ENCODE data around the gene ZNF224. TPM values are rescaled to one million over a fixed set of nuclear protein-coding genes. Genes with fewer than 3 reads are reported as not detected.

The ZNF224 gene
- total RNA-seq, 1 donor from 2014 or later: 40.6 TPM

DNA sequence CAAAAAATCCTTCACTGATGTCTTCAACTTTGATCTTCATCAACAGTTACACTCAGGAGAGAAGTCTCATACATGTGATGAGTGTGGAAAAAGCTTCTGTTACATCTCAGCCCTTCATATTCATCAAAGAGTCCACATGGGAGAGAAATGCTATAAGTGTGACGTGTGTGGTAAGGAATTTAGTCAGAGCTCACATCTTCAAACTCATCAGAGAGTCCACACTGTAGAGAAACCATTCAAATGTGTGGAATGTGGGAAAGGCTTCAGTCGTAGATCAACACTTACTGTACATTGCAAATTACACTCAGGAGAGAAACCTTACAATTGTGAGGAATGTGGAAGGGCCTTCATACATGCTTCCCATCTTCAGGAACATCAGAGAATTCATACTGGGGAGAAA, 62.3 kb downstream of the ZNF224 start:
- Mint-ChIP-seq H3K27ac (no peak overlapping the region), H3K9me3 (ENCODE audit: low read depth) (peaks cover 31% of the 10 kb centered on the region), H3K4me1 (ENCODE audit: low read depth) (no peaks in the 10 kb centered on the region), H3K4me3 (ENCODE audit: low read depth) (no peak overlapping the region), H3K27me3 (no peaks in the 10 kb centered on the region), H3K36me3 (ENCODE audit: insufficient read depth) (peaks cover 60% of the 10 kb centered on the region)
- TF ChIP-seq, protein P1, sequence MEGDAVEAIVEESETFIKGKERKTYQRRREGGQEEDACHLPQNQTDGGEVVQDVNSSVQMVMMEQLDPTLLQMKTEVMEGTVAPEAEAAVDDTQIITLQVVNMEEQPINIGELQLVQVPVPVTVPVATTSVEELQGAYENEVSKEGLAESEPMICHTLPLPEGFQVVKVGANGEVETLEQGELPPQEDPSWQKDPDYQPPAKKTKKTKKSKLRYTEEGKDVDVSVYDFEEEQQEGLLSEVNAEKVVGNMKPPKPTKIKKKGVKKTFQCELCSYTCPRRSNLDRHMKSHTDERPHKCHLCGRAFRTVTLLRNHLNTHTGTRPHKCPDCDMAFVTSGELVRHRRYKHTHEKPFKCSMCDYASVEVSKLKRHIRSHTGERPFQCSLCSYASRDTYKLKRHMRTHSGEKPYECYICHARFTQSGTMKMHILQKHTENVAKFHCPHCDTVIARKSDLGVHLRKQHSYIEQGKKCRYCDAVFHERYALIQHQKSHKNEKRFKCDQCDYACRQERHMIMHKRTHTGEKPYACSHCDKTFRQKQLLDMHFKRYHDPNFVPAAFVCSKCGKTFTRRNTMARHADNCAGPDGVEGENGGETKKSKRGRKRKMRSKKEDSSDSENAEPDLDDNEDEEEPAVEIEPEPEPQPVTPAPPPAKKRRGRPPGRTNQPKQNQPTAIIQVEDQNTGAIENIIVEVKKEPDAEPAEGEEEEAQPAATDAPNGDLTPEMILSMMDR (IDR thresholded peaks at IDR 0.05; ENCODE audit: unreplicated experiment): no peak
- DNase-seq (ENCODE audit: low spot score, unreplicated experiment): no peak

Other genes starting within 250 kb of the ZNF224 start
- 8.5 and 9.5 TPM in 2 replicates for gene ZNF404, start 210.4 kb upstream of the ZNF224 start, total RNA-seq
- gene ZNF45, start 159.1 kb upstream of the ZNF224 start, total RNA-seq: 20.9 and 23.9 TPM in 2 replicates
- gene ZNF221, start 143.1 kb upstream of the ZNF224 start, total RNA-seq: 12.0 and 14.8 TPM in 2 replicates
- 13.8 and 14.6 TPM in 2 replicates for gene ZNF155, start 110.2 kb upstream of the ZNF224 start, total RNA-seq
- gene ZNF230, start 91.4 kb upstream of the ZNF224 start, total RNA-seq: 7.3 and 8.5 TPM in 2 replicates
- gene ZNF222, start 69.0 kb upstream of the ZNF224 start, total RNA-seq: 10.0 and 10.4 TPM in 2 replicates
- 14.2 and 14.4 TPM in 2 replicates for gene ZNF223, start 42.3 kb upstream of the ZNF224 start, total RNA-seq
- gene ZNF284, start 22.2 kb upstream of the ZNF224 start, total RNA-seq: 5.7 and 5.9 TPM in 2 replicates
- gene ZNF225, start 19.0 kb downstream of the ZNF224 start, total RNA-seq: 9.1 and 10.2 TPM in 2 replicates
- gene ZNF234, start 47.2 kb downstream of the ZNF224 start, total RNA-seq: 24.9 and 25.2 TPM in 2 replicates
- 38.2 and 38.7 TPM in 2 replicates for gene ZNF226, start 70.7 kb downstream of the ZNF224 start, total RNA-seq
- 32.0 and 38.9 TPM in 2 replicates for gene ZNF227, start 118.2 kb downstream of the ZNF224 start, total RNA-seq
- gene ZNF233, start 165.5 kb downstream of the ZNF224 start, total RNA-seq: 5.7 and 7.9 TPM in 2 replicates
- gene ZNF235, start 210.7 kb downstream of the ZNF224 start, total RNA-seq: 15.0 and 16.6 TPM in 2 replicates